HepG2 (cell line): ENCODE results near the gene CYSTM1. TPM values are rescaled to one million over a fixed set of nuclear protein-coding genes. Genes with fewer than 3 reads are reported as not detected.
A peak's percentile ranks its signal among the peaks of the same experiment; 100 is the strongest.

Experiments
- ARID4A ChIP-seq: sonication (generic); formaldehyde crosslinking; IDR thresholded peaks from 2 replicates; pipeline ENCODE4 v1.5.0; 2020; ENCODE audit warnings: mild to moderate bottlenecking, missing genetic modification reagents, borderline replicate concordance
- HNRNPUL1 ChIP-seq: fragments of 200-400 bp; formaldehyde crosslinking; IDR thresholded peaks from 2 replicates; pipeline ENCODE4 v1.6.1; 2017; ENCODE audit warnings: low read depth, mild to moderate bottlenecking, low read length, moderate library complexity
- KDM2A ChIP-seq: sonication (generic); formaldehyde crosslinking; IDR thresholded peaks from 2 replicates; pipeline ENCODE4 v1.4.0; 2020; ENCODE audit warnings: low read depth, missing genetic modification reagents, borderline replicate concordance
- KLF12 ChIP-seq: sonication (generic); formaldehyde crosslinking; IDR thresholded peaks from 2 replicates; pipeline ENCODE4 v1.4.0; 2020; ENCODE audit warnings: missing genetic modification reagents, borderline replicate concordance
- KLF15 ChIP-seq: sonication (generic); formaldehyde crosslinking; IDR thresholded peaks from 2 replicates; pipeline ENCODE4 v1.8.1; 2023; ENCODE audit warnings: borderline replicate concordance, mild to moderate bottlenecking, inconsistent platforms, missing genetic modification reagents, mixed read lengths
- MNT ChIP-seq: fragments of 450-650 bp; IDR thresholded peaks from 2 replicates; pipeline ENCODE4 v1.6.1; 2016
- POLR2A ChIP-seq, 2 experiments: IDR thresholded peaks; 2 replicates each; pipeline ENCODE4 v1.6.1; 2011; ENCODE audit warnings: low read depth in 2 of 2, low read length in 2 of 2, mild to moderate bottlenecking in 1 of 2, moderate library complexity in 1 of 2; ENCODE audit not compliant: insufficient read depth in 1 of 2
- PPARG ChIP-seq: conservative IDR thresholded peaks from 2 replicates; pipeline ENCODE4 v1.6.1; 2016; ENCODE audit warnings: missing biosample characterization, missing genetic modification reagents
- PRPF4 ChIP-seq: fragments of 200-400 bp; formaldehyde crosslinking; IDR thresholded peaks from 2 replicates; pipeline ENCODE4 v1.6.1; 2016; ENCODE audit warnings: low read length, low read depth; ENCODE audit not compliant: poor library complexity, severe bottlenecking
- SP4 ChIP-seq: sonication (generic); formaldehyde crosslinking; IDR thresholded peaks from 2 replicates; pipeline ENCODE4 v1.8.1; 2023; ENCODE audit warnings: mild to moderate bottlenecking, missing genetic modification reagents
- SUZ12 ChIP-seq: fragments of 150-350 bp; IDR thresholded peaks from 2 replicates; pipeline ENCODE4 v1.6.1; 2014; ENCODE audit warnings: low read depth, low read length
- YEATS2 ChIP-seq: sonication (generic); formaldehyde crosslinking; IDR thresholded peaks from 2 replicates; pipeline ENCODE4 v1.4.0; 2020; ENCODE audit warnings: missing genetic modification reagents, borderline replicate concordance
- ZEB1 ChIP-seq: IDR thresholded peaks from 2 replicates; pipeline ENCODE4 v1.6.1; 2012; ENCODE audit warnings: mild to moderate bottlenecking, low read depth, inconsistent platforms; ENCODE audit not compliant: insufficient replicate concordance
- ZNF138 ChIP-seq: sonication (generic); formaldehyde crosslinking; IDR thresholded peaks from 2 replicates; pipeline ENCODE4 v1.5.0; 2020; ENCODE audit warnings: mild to moderate bottlenecking, low read depth, missing genetic modification reagents
- ZNF367 ChIP-seq: sonication (generic); formaldehyde crosslinking; IDR thresholded peaks from 2 replicates; pipeline ENCODE4 v1.4.0; 2020; ENCODE audit warnings: missing genetic modification reagents, borderline replicate concordance
- ZNF674 ChIP-seq: sonication (generic); formaldehyde crosslinking; IDR thresholded peaks from 2 replicates; pipeline ENCODE4 v1.5.0; 2020; ENCODE audit warnings: low read depth, mild to moderate bottlenecking, missing genetic modification reagents
- ZNF687 ChIP-seq: sonication (generic); formaldehyde crosslinking; IDR thresholded peaks from 2 replicates; pipeline ENCODE4 v1.5.1; 2020; ENCODE audit warnings: mild to moderate bottlenecking, missing genetic modification reagents, moderate library complexity
- polyA plus RNA-seq, 8 experiments: library from polyadenylated mRNA; depleted of rRNA in 3 of 8; stranded (reverse) in 7 of 8; unstranded in 1 of 8; fragments of >200 nt; fragmentation: Illumina TruSeq in 4 of 8; extraction: Trizol in 4 of 8; gene quantifications; 2 replicates each; pipeline versions ENCODE4 v1.2.1 to v1.2.3, GENCODE V29; 2011 to 2016; ENCODE audit warnings: low read depth in 4 of 8, missing spikeins in 1 of 8, mixed read lengths in 1 of 8; ENCODE audit not compliant: insufficient read depth in 1 of 8
- total RNA-seq, 5 experiments: library from RNA; depleted of rRNA; stranded (reverse); fragments of >200 nt; fragmentation: Illumina TruSeq; extraction: Trizol; gene quantifications; 2 replicates each; pipeline ENCODE4 v1.2.3, GENCODE V29; 2016; ENCODE audit warnings: low read depth in 1 of 5

Gene CYSTM1
- total and polyA plus RNA-seq, 2 of the 13 experiments (the other 11 are each of a cell fraction or from before 2014, with no cell fraction given): 40.0 to 73.4 TPM

- no peak; the same call in 1 of the 2 replicates for TF ChIP-seq ZNF367 (CRISPR knock-in tag)
- TF ChIP-seq KDM2A (CRISPR knock-in tag): peak; percentile 97
- peak; percentile 74 to 81; a peak in 3 of 4 replicates for TF ChIP-seq POLR2A (IDR thresholded peaks at IDR 0.05; ENCODE audit: insufficient read depth in 1 of 2, low read depth in 2 of 2, low read length in 2 of 2)
- peak; percentile 70; the same call in 1 of the 2 replicates for TF ChIP-seq YEATS2
- no peak for TF ChIP-seq HNRNPUL1
- peak; percentile 53 for TF ChIP-seq MNT
- TF ChIP-seq KLF12: peak; percentile 61; the same call in 1 of the 2 replicates
- no peak for TF ChIP-seq ZNF674
- TF ChIP-seq SP4 (CRISPR knock-in tag): peak; percentile 89
- peak; percentile 29 for TF ChIP-seq ZEB1
- TF ChIP-seq KLF15 (CRISPR knock-in tag): no peak
- TF ChIP-seq PPARG (CRISPR knock-in tag): peak; percentile 67
- no peak for TF ChIP-seq PRPF4
- no peak for TF ChIP-seq ZNF138
- TF ChIP-seq SUZ12: no peak
- peak; percentile 83 for TF ChIP-seq ZNF687 (CRISPR knock-in tag)
- TF ChIP-seq ARID4A (CRISPR knock-in tag): peak; percentile 88
Measured at GRCh38 chr5:140174465-140175366, at the start of gene CYSTM1 (continued).
